KMS-11 (cell line): ENCODE results near the gene RAI2.

Source experiments
- H2AFZ ChIP-seq: fragments of 200-600 bp; sonication (generic); 2 replicates; pipeline ENCODE4 v1.6.1; 2016; ENCODE audit warnings: antibody characterized with exemption, mixed run types, low read depth
- H3K27ac ChIP-seq: fragments of 200-600 bp; sonication (generic); 2 replicates; pipeline ENCODE4 v1.6.1; 2016; ENCODE audit warnings: mild to moderate bottlenecking, mixed run types
- H3K27me3 ChIP-seq: fragments of 200-600 bp; sonication (generic); 2 replicates; pipeline ENCODE4 v1.6.1; 2017; ENCODE audit warnings: mild to moderate bottlenecking, low read depth, mixed run types, moderate library complexity; ENCODE audit not compliant: insufficient read depth
- H3K36me3 ChIP-seq: fragments of 200-600 bp; sonication (generic); 2 replicates; pipeline ENCODE4 v1.6.1; 2017; ENCODE audit warnings: mild to moderate bottlenecking, mixed run types; ENCODE audit not compliant: insufficient read depth
- H3K4me1 ChIP-seq: fragments of 200-600 bp; sonication (generic); 2 replicates; pipeline ENCODE4 v1.6.1; 2016; ENCODE audit warnings: mild to moderate bottlenecking, low read depth, mixed run types; ENCODE audit not compliant: poor library complexity, severe bottlenecking
- H3K4me2 ChIP-seq: fragments of 200-600 bp; sonication (generic); 2 replicates; pipeline ENCODE4 v1.7.0; 2016; ENCODE audit warnings: mild to moderate bottlenecking, mixed run types
- H3K4me3 ChIP-seq: fragments of 200-600 bp; sonication (generic); IDR thresholded peaks from 2 replicates; pipeline ENCODE4 v1.6.1; 2017; ENCODE audit warnings: low read depth, low read length, mixed read lengths; ENCODE audit not compliant: insufficient read depth
- H3K79me2 ChIP-seq: fragments of 200-600 bp; sonication (generic); 2 replicates; pipeline ENCODE4 v1.6.1; 2016; ENCODE audit warnings: low read depth, mixed run types; ENCODE audit not compliant: insufficient read depth
- H3K9ac ChIP-seq: fragments of 200-600 bp; sonication (generic); 2 replicates; pipeline ENCODE4 v1.6.1; 2016; ENCODE audit warnings: mild to moderate bottlenecking, mixed run types
- H4K20me1 ChIP-seq: fragments of 200-600 bp; sonication (generic); 2 replicates; pipeline ENCODE4 v1.6.1; 2016; ENCODE audit warnings: mild to moderate bottlenecking, mixed run types; ENCODE audit not compliant: insufficient read depth
- TF ChIP-seq, protein P1 (sequence below): fragments of 200-600 bp; sonication (generic); conservative IDR thresholded peaks from 2 replicates; pipeline ENCODE4 v1.6.1; 2017; ENCODE audit warnings: low read depth, mild to moderate bottlenecking, antibody characterized with exemption, low read length, moderate library complexity, mixed read lengths

Gene RAI2

GRCh38 chrX:17774053-17774452 is 87.0 kb downstream of the RAI2 start:
- no peaks in the 10 kb centered on the region for H4K20me1 ChIP-seq
- no peak overlapping the region for H3K27ac ChIP-seq
- H3K36me3 ChIP-seq, result no peaks in the 10 kb centered on the region
- no peaks in the 10 kb centered on the region for H3K27me3 ChIP-seq
- H3K9ac ChIP-seq, result no peak overlapping the region
- H3K4me3 ChIP-seq, result no peak overlapping the region
- TF ChIP-seq, protein P1, sequence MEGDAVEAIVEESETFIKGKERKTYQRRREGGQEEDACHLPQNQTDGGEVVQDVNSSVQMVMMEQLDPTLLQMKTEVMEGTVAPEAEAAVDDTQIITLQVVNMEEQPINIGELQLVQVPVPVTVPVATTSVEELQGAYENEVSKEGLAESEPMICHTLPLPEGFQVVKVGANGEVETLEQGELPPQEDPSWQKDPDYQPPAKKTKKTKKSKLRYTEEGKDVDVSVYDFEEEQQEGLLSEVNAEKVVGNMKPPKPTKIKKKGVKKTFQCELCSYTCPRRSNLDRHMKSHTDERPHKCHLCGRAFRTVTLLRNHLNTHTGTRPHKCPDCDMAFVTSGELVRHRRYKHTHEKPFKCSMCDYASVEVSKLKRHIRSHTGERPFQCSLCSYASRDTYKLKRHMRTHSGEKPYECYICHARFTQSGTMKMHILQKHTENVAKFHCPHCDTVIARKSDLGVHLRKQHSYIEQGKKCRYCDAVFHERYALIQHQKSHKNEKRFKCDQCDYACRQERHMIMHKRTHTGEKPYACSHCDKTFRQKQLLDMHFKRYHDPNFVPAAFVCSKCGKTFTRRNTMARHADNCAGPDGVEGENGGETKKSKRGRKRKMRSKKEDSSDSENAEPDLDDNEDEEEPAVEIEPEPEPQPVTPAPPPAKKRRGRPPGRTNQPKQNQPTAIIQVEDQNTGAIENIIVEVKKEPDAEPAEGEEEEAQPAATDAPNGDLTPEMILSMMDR, result no peak
- no peaks in the 10 kb centered on the region for H3K79me2 ChIP-seq
- no peak overlapping the region for H2AFZ ChIP-seq
- H3K4me2 ChIP-seq, result no peak overlapping the region
- no peaks in the 10 kb centered on the region for H3K4me1 ChIP-seq

GRCh38 chrX:17773221-17773876 is 87.7 kb downstream of the RAI2 start:
- TF ChIP-seq, protein P1, result no peak
- Histone ChIP-seq H3K79me2 (no peaks in the 10 kb centered on the region), H3K27ac (no peak overlapping the region), H4K20me1 (no peaks in the 10 kb centered on the region), H3K4me1 (no peaks in the 10 kb centered on the region), H3K4me2 (no peak overlapping the region), H3K9ac (no peak overlapping the region), H3K27me3 (no peaks in the 10 kb centered on the region), H3K4me3 (no peak overlapping the region), H2AFZ (no peak overlapping the region), H3K36me3 (no peaks in the 10 kb centered on the region)

DNA sequence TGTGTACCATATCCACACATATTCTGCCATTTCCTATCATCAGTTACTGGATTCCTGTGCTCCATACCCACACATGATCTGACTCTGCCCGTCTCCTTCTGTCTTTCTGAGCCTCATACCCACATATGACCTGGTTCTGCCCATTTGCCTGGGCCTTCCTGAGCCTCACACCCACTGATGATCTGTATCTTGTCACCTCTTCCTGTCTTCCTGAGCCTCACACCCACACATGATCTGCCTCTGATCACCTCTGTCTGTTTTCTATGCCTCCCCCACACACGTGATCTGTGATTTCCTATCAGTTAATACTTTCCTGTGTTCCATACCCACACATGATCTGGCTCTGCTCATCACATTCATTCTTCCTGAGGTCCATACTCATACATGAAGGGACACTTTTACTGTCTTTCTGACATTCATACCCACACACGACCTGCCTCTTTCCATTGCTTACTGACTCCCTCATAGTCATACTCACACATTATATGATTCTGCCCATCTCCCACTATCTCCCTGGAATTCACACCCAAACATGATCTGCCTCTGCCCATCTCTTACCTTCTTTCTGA is 91.3 kb downstream of the RAI2 start:
- H3K27me3 ChIP-seq, result no peaks in the 10 kb centered on the region
- no peaks in the 10 kb centered on the region for H4K20me1 ChIP-seq
- H3K4me2 ChIP-seq, result no peak overlapping the region
- H2AFZ ChIP-seq, result no peak overlapping the region
- H3K9ac ChIP-seq, result no peak overlapping the region
- H3K4me3 ChIP-seq, result no peak overlapping the region
- no peaks in the 10 kb centered on the region for H3K79me2 ChIP-seq
- no peaks in the 10 kb centered on the region for H3K36me3 ChIP-seq
- H3K4me1 ChIP-seq, result no peaks in the 10 kb centered on the region
- H3K27ac ChIP-seq, result no peak overlapping the region
- TF ChIP-seq, protein P1, result no peak

DNA sequence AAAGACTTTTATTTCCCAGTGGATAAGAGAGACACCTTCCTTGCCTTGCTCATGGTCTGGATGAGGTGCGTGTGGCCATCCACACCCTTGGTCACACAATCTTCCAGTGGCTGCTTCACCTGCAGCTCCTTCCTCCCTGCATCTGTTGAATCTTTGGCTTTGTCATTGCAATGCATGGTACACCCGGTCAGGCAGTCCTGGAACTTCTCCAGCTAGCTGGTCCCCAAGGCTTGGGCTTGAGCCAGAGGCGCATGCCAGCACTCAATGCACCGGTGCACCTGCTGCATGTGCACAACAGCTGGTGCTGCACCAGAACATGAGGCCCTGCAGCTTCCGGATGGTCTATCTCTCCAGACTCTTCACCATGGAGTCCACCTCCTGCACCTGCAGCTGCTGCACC is 92.1 kb downstream of the RAI2 start:
- Histone ChIP-seq H3K79me2 (no peaks in the 10 kb centered on the region), H3K27me3 (no peaks in the 10 kb centered on the region), H3K9ac (no peak overlapping the region), H3K4me3 (no peak overlapping the region), H4K20me1 (no peaks in the 10 kb centered on the region), H2AFZ (no peak overlapping the region), H3K4me2 (no peak overlapping the region), H3K4me1 (no peaks in the 10 kb centered on the region), H3K27ac (no peak overlapping the region), H3K36me3 (no peaks in the 10 kb centered on the region)
- TF ChIP-seq, protein P1, result no peak
